SK-N-SH (cell line): ENCODE data around the gene C1orf210.

Experiments
- JUND ChIP-seq: IDR thresholded peaks from 2 replicates; pipeline ENCODE4 v1.4.0; 2012
- MEF2A ChIP-seq: IDR thresholded peaks from 2 replicates; pipeline ENCODE4 v1.4.0; 2012; ENCODE audit warnings: low read depth, borderline replicate concordance
- POLR2AphosphoS5 ChIP-seq: IDR thresholded peaks from 2 replicates; pipeline ENCODE4 v1.6.1; 2012; ENCODE audit warnings: low read depth, low read length
- RFX5 ChIP-seq: IDR thresholded peaks from 2 replicates; pipeline ENCODE4 v1.6.1; 2012; ENCODE audit warnings: mild to moderate bottlenecking, improper control_type of control experiment, low read length
- SIN3A ChIP-seq: IDR thresholded peaks from 2 replicates; pipeline ENCODE4 v1.6.1; 2012; ENCODE audit warnings: low read depth, mild to moderate bottlenecking, low read length, moderate library complexity, borderline replicate concordance
- TAF1 ChIP-seq: IDR thresholded peaks from 2 replicates; pipeline ENCODE4 v1.6.1; 2012; ENCODE audit warnings: low read depth, mild to moderate bottlenecking, low read length, moderate library complexity, borderline replicate concordance
- TF ChIP-seq, protein P1 (sequence below): fragments of 200-600 bp; sonication (generic); IDR thresholded peaks from 2 replicates; pipeline ENCODE4 v1.6.1; 2017; ENCODE audit warnings: antibody characterized with exemption, mild to moderate bottlenecking, moderate library complexity
- TF ChIP-seq, protein P2 (sequence below): IDR thresholded peaks from 2 replicates; pipeline ENCODE4 v1.6.1; 2012; ENCODE audit warnings: mild to moderate bottlenecking, low read depth, low read length, moderate library complexity

DNA sequence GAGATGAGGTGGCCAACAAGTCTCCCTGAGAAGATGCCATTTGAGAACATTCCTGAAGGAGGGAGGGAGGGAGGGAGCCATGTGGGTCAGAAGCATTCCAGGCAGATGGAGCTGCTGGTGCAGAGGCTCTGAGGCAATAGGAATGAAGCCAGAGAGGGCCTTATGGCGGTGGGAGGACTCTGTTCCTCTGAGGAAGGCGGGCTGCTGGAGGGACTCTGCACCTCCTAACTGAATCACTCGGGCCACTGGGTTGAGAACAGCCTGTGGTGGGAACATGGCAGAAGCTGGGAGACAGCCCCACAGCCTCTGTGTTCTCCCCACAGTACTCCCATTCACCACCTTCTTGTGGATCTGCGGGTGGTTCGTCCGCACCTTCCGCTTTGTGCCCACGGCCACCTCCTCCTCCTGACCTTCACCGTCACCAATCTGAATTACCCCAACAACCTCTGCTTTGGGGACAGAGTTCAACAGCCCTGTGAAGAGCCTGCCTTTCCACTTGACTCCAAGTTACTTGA, 18.0 kb downstream of the C1orf210 start:
- TF ChIP-seq JUND (no peak), TAF1 (no peak), SIN3A (no peak), RFX5 (no peak), POLR2AphosphoS5 (no peak), MEF2A (no peak)
- TF ChIP-seq, protein P1, sequence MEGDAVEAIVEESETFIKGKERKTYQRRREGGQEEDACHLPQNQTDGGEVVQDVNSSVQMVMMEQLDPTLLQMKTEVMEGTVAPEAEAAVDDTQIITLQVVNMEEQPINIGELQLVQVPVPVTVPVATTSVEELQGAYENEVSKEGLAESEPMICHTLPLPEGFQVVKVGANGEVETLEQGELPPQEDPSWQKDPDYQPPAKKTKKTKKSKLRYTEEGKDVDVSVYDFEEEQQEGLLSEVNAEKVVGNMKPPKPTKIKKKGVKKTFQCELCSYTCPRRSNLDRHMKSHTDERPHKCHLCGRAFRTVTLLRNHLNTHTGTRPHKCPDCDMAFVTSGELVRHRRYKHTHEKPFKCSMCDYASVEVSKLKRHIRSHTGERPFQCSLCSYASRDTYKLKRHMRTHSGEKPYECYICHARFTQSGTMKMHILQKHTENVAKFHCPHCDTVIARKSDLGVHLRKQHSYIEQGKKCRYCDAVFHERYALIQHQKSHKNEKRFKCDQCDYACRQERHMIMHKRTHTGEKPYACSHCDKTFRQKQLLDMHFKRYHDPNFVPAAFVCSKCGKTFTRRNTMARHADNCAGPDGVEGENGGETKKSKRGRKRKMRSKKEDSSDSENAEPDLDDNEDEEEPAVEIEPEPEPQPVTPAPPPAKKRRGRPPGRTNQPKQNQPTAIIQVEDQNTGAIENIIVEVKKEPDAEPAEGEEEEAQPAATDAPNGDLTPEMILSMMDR, result no peak
- TF ChIP-seq, protein P2, sequence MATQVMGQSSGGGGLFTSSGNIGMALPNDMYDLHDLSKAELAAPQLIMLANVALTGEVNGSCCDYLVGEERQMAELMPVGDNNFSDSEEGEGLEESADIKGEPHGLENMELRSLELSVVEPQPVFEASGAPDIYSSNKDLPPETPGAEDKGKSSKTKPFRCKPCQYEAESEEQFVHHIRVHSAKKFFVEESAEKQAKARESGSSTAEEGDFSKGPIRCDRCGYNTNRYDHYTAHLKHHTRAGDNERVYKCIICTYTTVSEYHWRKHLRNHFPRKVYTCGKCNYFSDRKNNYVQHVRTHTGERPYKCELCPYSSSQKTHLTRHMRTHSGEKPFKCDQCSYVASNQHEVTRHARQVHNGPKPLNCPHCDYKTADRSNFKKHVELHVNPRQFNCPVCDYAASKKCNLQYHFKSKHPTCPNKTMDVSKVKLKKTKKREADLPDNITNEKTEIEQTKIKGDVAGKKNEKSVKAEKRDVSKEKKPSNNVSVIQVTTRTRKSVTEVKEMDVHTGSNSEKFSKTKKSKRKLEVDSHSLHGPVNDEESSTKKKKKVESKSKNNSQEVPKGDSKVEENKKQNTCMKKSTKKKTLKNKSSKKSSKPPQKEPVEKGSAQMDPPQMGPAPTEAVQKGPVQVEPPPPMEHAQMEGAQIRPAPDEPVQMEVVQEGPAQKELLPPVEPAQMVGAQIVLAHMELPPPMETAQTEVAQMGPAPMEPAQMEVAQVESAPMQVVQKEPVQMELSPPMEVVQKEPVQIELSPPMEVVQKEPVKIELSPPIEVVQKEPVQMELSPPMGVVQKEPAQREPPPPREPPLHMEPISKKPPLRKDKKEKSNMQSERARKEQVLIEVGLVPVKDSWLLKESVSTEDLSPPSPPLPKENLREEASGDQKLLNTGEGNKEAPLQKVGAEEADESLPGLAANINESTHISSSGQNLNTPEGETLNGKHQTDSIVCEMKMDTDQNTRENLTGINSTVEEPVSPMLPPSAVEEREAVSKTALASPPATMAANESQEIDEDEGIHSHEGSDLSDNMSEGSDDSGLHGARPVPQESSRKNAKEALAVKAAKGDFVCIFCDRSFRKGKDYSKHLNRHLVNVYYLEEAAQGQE, result no peak
